ENCODE data around the gene MACROD2. TPM values are rescaled to one million over a fixed set of nuclear protein-coding genes. Genes with fewer than 3 reads are reported as not detected.
A peak's percentile ranks its signal among the peaks of the same experiment; 100 is the strongest.

The MACROD2 gene
- polyA plus RNA-seq, 2 of the 4 experiments (the other 2 are of a cell fraction) = 0.96 to 1.3 TPM

DNA sequence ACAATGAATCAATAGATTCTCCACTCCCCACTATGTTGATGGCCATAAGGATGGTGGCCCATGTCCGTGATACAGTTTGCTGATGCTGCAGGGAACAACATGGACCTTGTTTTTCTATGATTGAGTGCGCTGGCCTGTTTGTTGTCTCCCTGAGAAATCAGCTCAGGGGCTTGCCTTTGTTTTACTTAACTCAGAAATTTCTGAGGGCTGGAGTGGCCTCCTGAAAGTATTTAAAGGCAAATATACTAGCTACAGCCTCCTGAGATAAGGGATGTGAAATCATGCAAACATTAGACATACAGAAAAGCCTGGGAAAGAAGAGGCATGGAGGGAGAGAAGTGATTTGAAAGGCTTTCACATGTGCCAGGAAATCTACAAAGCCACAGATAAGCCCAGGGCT, 512.4 kb downstream of the MACROD2 start:
- POLR2A ChIA-PET = no interaction called here
- TF ChIP-seq FOSB (CRISPR knock-in tag; IDR thresholded peaks at IDR 0.05) = no peak
- TF ChIP-seq ZC3H11A (IDR thresholded peaks at IDR 0.05) = no peak
- no peak for TF ChIP-seq RNF2 (IDR thresholded peaks at IDR 0.05; ENCODE audit: borderline replicate concordance, low read depth)
- no peak for TF ChIP-seq CBX8 (IDR thresholded peaks at IDR 0.05)
- TF ChIP-seq HEYL (CRISPR knock-in tag; IDR thresholded peaks at IDR 0.05) = no peak
- DNase-seq (ENCODE audit: low read depth in 1 of 2, low spot score in 1 of 2) = no peak
- WGBS (ENCODE audit: missing lambda C conversion rate) = 63% methylated on average over 2 of the region's 2 CpGs
- Histone ChIP-seq H3K27ac (no peak overlapping the region), H3K9me3 (no peaks in the 10 kb centered on the region), H3K4me3 (no peak overlapping the region), H3K4me2 (no peak overlapping the region), H3K4me1 (peaks cover 3% of the 10 kb centered on the region; the same call in 1 of the 3 replicates)
- ATAC-seq = no peak
- CTCF ChIA-PET = no interaction called here
- no peak for FAIRE-seq

DNA sequence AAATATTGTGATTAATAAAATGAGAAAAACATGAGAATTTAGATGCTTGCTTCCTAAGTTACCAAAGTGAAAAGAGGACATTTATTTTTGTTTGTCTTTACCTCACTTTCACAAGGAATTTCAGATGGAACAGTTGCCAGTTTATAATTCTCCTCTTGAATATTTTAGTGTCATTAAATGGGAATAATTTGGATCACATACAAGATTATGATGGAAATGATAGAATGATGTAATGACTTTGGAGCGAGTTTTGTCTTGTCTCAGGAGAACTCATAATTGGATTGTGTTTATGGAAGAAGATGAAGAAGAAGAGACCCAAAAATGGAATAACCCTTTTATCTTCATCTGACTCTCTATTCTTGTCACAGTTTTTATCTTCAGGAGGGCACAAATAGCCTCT, 515.0 kb downstream of the MACROD2 start:
- 68% methylated on average over 1 of the region's 1 CpG for WGBS (ENCODE audit: missing lambda C conversion rate)
- TF ChIP-seq POLR2A (IDR thresholded peaks at IDR 0.05; ENCODE audit: low read length) (no peak), ZNF302 (CRISPR knock-in tag; IDR thresholded peaks at IDR 0.05) (no peak), HOXB13 (CRISPR knock-in tag; IDR thresholded peaks at IDR 0.05; ENCODE audit: low read depth) (no peak), ESRRA (IDR thresholded peaks at IDR 0.05; ENCODE audit: borderline replicate concordance, low read length) (no peak), RNF2 (IDR thresholded peaks at IDR 0.05; ENCODE audit: borderline replicate concordance, low read depth) (no peak), FOXS1 (CRISPR knock-in tag; IDR thresholded peaks at IDR 0.05) (no peak), ZC3H11A (IDR thresholded peaks at IDR 0.05) (no peak), HDAC2 (IDR thresholded peaks at IDR 0.05) (no peak), KDM1A (IDR thresholded peaks at IDR 0.05; ENCODE audit: low read depth) (no peak), SMC3 (IDR thresholded peaks at IDR 0.05) (no peak), KDM5A (IDR thresholded peaks at IDR 0.05) (no peak), BHLHE40 (IDR thresholded peaks at IDR 0.05; ENCODE audit: low read depth, low read length) (no peak), RCOR1 (IDR thresholded peaks at IDR 0.05; ENCODE audit: low read depth, low read length) (no peak), SREBF2 (IDR thresholded peaks at IDR 0.05) (no peak), ZFP36 (IDR thresholded peaks at IDR 0.05; ENCODE audit: borderline replicate concordance, partially characterized antibody) (no peak)
- TF ChIP-seq, protein P1, sequence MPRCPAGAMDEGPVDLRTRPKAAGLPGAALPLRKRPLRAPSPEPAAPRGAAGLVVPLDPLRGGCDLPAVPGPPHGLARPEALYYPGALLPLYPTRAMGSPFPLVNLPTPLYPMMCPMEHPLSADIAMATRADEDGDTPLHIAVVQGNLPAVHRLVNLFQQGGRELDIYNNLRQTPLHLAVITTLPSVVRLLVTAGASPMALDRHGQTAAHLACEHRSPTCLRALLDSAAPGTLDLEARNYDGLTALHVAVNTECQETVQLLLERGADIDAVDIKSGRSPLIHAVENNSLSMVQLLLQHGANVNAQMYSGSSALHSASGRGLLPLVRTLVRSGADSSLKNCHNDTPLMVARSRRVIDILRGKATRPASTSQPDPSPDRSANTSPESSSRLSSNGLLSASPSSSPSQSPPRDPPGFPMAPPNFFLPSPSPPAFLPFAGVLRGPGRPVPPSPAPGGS (IDR thresholded peaks at IDR 0.05) = no peak
- TF ChIP-seq, protein P2, sequence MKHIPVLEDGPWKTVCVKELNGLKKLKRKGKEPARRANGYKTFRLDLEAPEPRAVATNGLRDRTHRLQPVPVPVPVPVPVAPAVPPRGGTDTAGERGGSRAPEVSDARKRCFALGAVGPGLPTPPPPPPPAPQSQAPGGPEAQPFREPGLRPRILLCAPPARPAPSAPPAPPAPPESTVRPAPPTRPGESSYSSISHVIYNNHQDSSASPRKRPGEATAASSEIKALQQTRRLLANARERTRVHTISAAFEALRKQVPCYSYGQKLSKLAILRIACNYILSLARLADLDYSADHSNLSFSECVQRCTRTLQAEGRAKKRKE (CRISPR knock-in tag; IDR thresholded peaks at IDR 0.05; ENCODE audit: low read depth) = no peak
- TF ChIP-seq, protein P3, sequence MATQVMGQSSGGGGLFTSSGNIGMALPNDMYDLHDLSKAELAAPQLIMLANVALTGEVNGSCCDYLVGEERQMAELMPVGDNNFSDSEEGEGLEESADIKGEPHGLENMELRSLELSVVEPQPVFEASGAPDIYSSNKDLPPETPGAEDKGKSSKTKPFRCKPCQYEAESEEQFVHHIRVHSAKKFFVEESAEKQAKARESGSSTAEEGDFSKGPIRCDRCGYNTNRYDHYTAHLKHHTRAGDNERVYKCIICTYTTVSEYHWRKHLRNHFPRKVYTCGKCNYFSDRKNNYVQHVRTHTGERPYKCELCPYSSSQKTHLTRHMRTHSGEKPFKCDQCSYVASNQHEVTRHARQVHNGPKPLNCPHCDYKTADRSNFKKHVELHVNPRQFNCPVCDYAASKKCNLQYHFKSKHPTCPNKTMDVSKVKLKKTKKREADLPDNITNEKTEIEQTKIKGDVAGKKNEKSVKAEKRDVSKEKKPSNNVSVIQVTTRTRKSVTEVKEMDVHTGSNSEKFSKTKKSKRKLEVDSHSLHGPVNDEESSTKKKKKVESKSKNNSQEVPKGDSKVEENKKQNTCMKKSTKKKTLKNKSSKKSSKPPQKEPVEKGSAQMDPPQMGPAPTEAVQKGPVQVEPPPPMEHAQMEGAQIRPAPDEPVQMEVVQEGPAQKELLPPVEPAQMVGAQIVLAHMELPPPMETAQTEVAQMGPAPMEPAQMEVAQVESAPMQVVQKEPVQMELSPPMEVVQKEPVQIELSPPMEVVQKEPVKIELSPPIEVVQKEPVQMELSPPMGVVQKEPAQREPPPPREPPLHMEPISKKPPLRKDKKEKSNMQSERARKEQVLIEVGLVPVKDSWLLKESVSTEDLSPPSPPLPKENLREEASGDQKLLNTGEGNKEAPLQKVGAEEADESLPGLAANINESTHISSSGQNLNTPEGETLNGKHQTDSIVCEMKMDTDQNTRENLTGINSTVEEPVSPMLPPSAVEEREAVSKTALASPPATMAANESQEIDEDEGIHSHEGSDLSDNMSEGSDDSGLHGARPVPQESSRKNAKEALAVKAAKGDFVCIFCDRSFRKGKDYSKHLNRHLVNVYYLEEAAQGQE (IDR thresholded peaks at IDR 0.05) = no peak
- TF ChIP-seq, protein P4, sequence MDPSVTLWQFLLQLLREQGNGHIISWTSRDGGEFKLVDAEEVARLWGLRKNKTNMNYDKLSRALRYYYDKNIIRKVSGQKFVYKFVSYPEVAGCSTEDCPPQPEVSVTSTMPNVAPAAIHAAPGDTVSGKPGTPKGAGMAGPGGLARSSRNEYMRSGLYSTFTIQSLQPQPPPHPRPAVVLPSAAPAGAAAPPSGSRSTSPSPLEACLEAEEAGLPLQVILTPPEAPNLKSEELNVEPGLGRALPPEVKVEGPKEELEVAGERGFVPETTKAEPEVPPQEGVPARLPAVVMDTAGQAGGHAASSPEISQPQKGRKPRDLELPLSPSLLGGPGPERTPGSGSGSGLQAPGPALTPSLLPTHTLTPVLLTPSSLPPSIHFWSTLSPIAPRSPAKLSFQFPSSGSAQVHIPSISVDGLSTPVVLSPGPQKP (IDR thresholded peaks at IDR 0.05; ENCODE audit: low read depth, low read length) = no peak
- H3K4me2 ChIP-seq = no peak overlapping the region
- no peaks in the 10 kb centered on the region for H3K9me3 ChIP-seq
- ATAC-seq = no peak
- H3K4me1 ChIP-seq = peaks cover 4% of the 10 kb centered on the region; the same call in 1 of the 3 replicates
- ChIA-PET CTCF (no interaction called here), POLR2A (no interaction called here)
- no peak overlapping the region for H3K4me3 ChIP-seq
- no peak overlapping the region for H3K27ac ChIP-seq
- no peak for DNase-seq (ENCODE audit: low read depth in 1 of 2, low spot score in 1 of 2)
- FAIRE-seq = peak; percentile 84

Data from A549 (cell line).